ENCODE data around the gene FBXL16.

DNA sequence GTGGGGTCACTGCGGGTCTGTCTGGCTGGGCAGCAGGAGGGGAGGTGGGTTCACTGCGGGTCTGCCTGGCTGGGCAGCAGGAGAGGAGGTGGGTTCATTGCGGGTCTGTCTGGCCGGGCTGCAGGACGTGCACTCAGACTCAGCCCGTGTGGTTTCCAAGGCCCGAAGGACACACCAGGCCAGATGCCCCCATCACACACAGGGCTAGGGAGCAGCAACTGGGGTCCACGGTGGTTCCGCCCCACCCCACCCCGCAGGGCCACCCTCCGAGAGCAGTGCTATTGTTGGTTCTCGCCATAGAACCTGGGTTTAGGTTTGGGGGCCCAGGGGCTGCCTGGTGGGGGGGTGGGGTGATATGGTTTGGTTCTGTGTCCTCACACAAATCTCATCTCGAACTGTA lies 41.0 kb upstream of the FBXL16 start:
- TF ChIP-seq CREB1 (IDR thresholded peaks at IDR 0.05; ENCODE audit: low read depth) (no peak), CEBPB (IDR thresholded peaks at IDR 0.05) (no peak), TEAD4 (IDR thresholded peaks at IDR 0.05) (no peak), YY1 (IDR thresholded peaks at IDR 0.05; ENCODE audit: low read depth) (no peak), TAF1 (IDR thresholded peaks at IDR 0.05; ENCODE audit: low read depth) (no peak), TCF12 (IDR thresholded peaks at IDR 0.05; ENCODE audit: low read depth) (no peak), EP300 (IDR thresholded peaks at IDR 0.05; ENCODE audit: borderline replicate concordance) (no peak), ZBTB7A (IDR thresholded peaks at IDR 0.05; ENCODE audit: low read depth) (no peak)
- TF ChIP-seq, protein P1, sequence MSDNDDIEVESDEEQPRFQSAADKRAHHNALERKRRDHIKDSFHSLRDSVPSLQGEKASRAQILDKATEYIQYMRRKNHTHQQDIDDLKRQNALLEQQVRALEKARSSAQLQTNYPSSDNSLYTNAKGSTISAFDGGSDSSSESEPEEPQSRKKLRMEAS (IDR thresholded peaks at IDR 0.05), result no peak

Data from Ishikawa (cell line).